Measurements from ENCODE around the gene TSHZ1.

- TF ChIP-seq MYC (IDR thresholded peaks at IDR 0.05; ENCODE audit: low read depth, low read length) (no peak), CTCF (IDR thresholded peaks at IDR 0.05; ENCODE audit: low read depth, low read length) (no peak), POLR2A (IDR thresholded peaks at IDR 0.05; ENCODE audit: extremely low read depth, insufficient read length) (no peak), MAX (IDR thresholded peaks at IDR 0.05; ENCODE audit: low read depth, low read length) (no peak)
Measured at GRCh38 chr18:75226286-75226955, 15.8 kb downstream of the TSHZ1 start.
